Gastrocnemius medialis (tissue), 4 donors: ENCODE results near the gene KCNAB1. TPM values are rescaled to one million over a fixed set of nuclear protein-coding genes. Genes with fewer than 3 reads are reported as not detected.

Experiments
- ATAC-seq, 2 donors: fragments of 150-250 bp; one replicate each; pipeline ENCODE4 v1.9.1; 2016
- DNase-seq, 2 donors: peaks; one replicate each; pipeline ENCODE4 v3.0.0-alpha.2; 2019
- H3K27ac ChIP-seq, 4 donors: fragments of 200-600 bp; sonication (generic); 1 replicate in 1 of 4; 2 replicates in 3 of 4; pipeline ENCODE4 v1.5.1; 2016 to 2018; ENCODE audit warnings: mild to moderate bottlenecking in 2 of 4, moderate library complexity in 1 of 4
- H3K27me3 ChIP-seq, 3 donors: fragments of 200-600 bp; sonication (generic) in 2 of 3; 1 replicate in 1 of 3; 2 replicates in 2 of 3; pipeline versions ENCODE4 v1.5.1 to v1.6.0; 2016 to 2019; ENCODE audit warnings: mild to moderate bottlenecking in 1 of 3, moderate library complexity in 1 of 3
- H3K36me3 ChIP-seq, 2 donors: fragments of 200-600 bp; sonication (generic) in 1 of 2; one replicate each; pipeline ENCODE4 v1.5.1; 2017 to 2018
- H3K4me1 ChIP-seq, 2 donors: fragments of 200-600 bp; sonication (generic) in 1 of 2; one replicate each; pipeline ENCODE4 v1.5.1; 2016 to 2017; ENCODE audit warnings: mild to moderate bottlenecking in 2 of 2
- H3K4me3 ChIP-seq, 4 donors: fragments of 200-600 bp; sonication (generic) in 3 of 4; 1 replicate in 1 of 4; 2 replicates in 3 of 4; pipeline ENCODE4 v1.5.1; 2016 to 2019; ENCODE audit warnings: mild to moderate bottlenecking in 2 of 4
- H3K9me3 ChIP-seq, 3 donors: fragments of 200-600 bp; sonication (generic) in 2 of 3; 1 replicate in 1 of 3; 2 replicates in 2 of 3; pipeline ENCODE4 v1.5.1; 2016 to 2019
- POLR2A ChIP-seq, 2 donors: fragments of 450-650 bp; IDR thresholded peaks; one replicate each; pipeline ENCODE4 v1.6.1; 2017; ENCODE audit warnings: antibody characterized with exemption in 2 of 2, mild to moderate bottlenecking in 2 of 2, moderate library complexity in 2 of 2
- in situ Hi-C, 4 donors: fragments of 200-750 bp; cut with MboI; loops; one replicate each; pipeline versions ENCODE4 v1.15.0 to v1.8.0; 2017; ENCODE audit warnings: low sequenced_read_pairs in 4 of 4
- intact Hi-C: fragments of 100-400 bp; cut with DNase I; formaldehyde crosslinking; loops from one replicate; pipeline ENCODE4 v1.15.1; 2023; ENCODE audit warnings: low total_unique reads
- total RNA-seq, 4 donors: library from RNA; depleted of rRNA; stranded (reverse); fragments of >200 nt; gene quantifications; one replicate each; pipeline versions ENCODE4 v1.1.0 to v1.2.3, GENCODE V29; 2016
- TF ChIP-seq, protein P1 (sequence below), 5 experiments: fragments of 450-650 bp in 3 of 5; fragments of 200-600 bp in 2 of 5; sonication (generic) in 2 of 5; IDR thresholded peaks in 4 of 5; conservative IDR thresholded peaks in 1 of 5; 1 replicate in 4 of 5; 2 replicates in 1 of 5; pipeline ENCODE4 v1.5.1; 2016 to 2019; ENCODE audit warnings: antibody characterized with exemption in 5 of 5, mild to moderate bottlenecking in 3 of 5, moderate library complexity in 3 of 5

Gene KCNAB1
- total RNA-seq, 4 donors from 2014 or later: 0.46 to 3.6 (median 1.9) TPM

DNA sequence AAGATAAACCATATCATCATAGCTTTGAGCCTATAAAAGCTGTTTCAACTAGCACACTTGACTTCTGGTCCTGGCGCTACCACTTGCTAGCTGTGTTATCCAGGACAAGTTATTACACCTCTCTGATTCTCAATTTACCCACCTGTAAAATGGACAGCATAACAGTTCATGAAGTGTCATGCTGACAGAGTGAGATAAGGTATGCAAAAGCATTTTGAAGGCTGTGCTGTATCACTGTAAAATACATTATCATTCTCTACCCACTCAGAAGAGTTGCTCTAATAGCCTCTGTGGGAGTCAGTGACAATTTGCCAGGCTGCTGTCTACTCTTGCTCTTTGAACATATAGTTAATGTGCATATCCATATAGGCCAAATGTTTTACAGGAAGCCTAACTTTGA lies 341.5 kb downstream of the KCNAB1 start:
- H3K27ac ChIP-seq: no peak overlapping the region
- H3K27me3 ChIP-seq: no peaks in the 10 kb centered on the region
- H3K4me1 ChIP-seq: peaks cover 10 to 12% of the 10 kb centered on the region in 2 donors
- no peak overlapping the region for H3K4me3 ChIP-seq
- ATAC-seq: no peak
- TF ChIP-seq, protein P1, sequence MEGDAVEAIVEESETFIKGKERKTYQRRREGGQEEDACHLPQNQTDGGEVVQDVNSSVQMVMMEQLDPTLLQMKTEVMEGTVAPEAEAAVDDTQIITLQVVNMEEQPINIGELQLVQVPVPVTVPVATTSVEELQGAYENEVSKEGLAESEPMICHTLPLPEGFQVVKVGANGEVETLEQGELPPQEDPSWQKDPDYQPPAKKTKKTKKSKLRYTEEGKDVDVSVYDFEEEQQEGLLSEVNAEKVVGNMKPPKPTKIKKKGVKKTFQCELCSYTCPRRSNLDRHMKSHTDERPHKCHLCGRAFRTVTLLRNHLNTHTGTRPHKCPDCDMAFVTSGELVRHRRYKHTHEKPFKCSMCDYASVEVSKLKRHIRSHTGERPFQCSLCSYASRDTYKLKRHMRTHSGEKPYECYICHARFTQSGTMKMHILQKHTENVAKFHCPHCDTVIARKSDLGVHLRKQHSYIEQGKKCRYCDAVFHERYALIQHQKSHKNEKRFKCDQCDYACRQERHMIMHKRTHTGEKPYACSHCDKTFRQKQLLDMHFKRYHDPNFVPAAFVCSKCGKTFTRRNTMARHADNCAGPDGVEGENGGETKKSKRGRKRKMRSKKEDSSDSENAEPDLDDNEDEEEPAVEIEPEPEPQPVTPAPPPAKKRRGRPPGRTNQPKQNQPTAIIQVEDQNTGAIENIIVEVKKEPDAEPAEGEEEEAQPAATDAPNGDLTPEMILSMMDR (IDR thresholded peaks at IDR 0.05 in 4 of 5, conservative IDR thresholded peaks at IDR 0.05 in 1 of 5): no peak
- no peak for TF ChIP-seq POLR2A (IDR thresholded peaks at IDR 0.05)
- no peaks in the 10 kb centered on the region for H3K36me3 ChIP-seq
- no peaks in the 10 kb centered on the region for H3K9me3 ChIP-seq
- DNase-seq: no peak
- in situ Hi-C loops: loop anchor here in 1 of 4 donors (25.0 kb wide), 1 partner anchor 100 kb away; the partner anchor contains the start of gene SSR3
- intact Hi-C loops: no loop called here

DNA sequence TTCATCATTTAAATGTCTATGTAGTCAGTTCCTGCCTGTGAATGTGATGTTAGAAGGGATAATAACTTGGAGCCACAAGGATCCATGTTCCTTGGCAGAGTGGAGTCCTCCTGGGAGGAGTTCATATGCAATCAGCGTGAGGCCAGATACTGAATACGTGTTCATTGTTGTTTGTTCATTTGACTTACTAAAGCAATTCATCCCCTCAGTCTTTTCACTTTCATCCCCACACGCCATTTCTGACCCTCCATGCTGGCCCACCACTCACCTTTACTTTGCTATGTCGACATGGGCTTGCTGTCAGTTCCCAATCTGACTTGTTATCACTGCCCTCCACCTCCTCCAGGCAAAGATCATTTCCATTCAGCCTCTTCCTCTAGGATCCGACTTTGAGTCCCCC lies 342.7 kb downstream of the KCNAB1 start:
- H3K9me3 ChIP-seq: no peaks in the 10 kb centered on the region
- no peak overlapping the region for H3K27ac ChIP-seq

DNA sequence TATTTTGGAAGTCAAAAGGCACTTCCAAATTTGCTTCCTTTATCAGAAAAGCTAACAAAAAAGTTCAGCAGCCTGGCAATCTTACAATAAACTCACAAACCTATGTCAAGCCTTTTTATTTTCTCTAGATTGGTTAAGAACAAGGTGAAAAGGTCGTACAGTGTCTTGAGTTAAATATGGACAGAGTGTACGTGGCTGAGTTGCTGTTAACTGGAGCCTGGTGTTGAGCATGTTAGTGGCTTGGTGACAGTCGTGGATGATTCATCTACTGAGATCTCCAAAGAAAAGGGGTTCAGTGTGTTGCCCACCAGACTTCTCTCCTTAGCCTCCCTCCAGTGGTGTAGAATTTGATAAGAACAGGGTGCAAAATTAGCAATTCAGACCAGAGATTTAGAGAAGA lies 344.8 kb downstream of the KCNAB1 start:
- in situ Hi-C loops (loop anchor here in 1 of 4 donors (25.0 kb wide), 1 partner anchor 97 kb away; the partner anchor contains the start of gene SSR3), intact Hi-C loops (no loop called here)
- TF ChIP-seq POLR2A (IDR thresholded peaks at IDR 0.05): no peak
- TF ChIP-seq, protein P1 (IDR thresholded peaks at IDR 0.05 in 4 of 5, conservative IDR thresholded peaks at IDR 0.05 in 1 of 5): no peak
- Histone ChIP-seq H3K36me3 (no peaks in the 10 kb centered on the region), H3K27ac (no peak overlapping the region), H3K9me3 (no peaks in the 10 kb centered on the region), H3K27me3 (no peaks in the 10 kb centered on the region), H3K4me1 (peaks cover 4 to 5% of the 10 kb centered on the region in 2 donors), H3K4me3 (no peak overlapping the region)
- ATAC-seq (no peak), DNase-seq (no peak)

More for the DNA sequence above, 342.7 kb downstream of the KCNAB1 start:
- H3K4me3 ChIP-seq: no peak overlapping the region
- no peak for TF ChIP-seq POLR2A (IDR thresholded peaks at IDR 0.05)
- TF ChIP-seq, protein P1 (IDR thresholded peaks at IDR 0.05 in 4 of 5, conservative IDR thresholded peaks at IDR 0.05 in 1 of 5): no peak
- no peaks in the 10 kb centered on the region for H3K36me3 ChIP-seq
- peaks cover 10 to 12% of the 10 kb centered on the region in 2 donors for H3K4me1 ChIP-seq
- no peaks in the 10 kb centered on the region for H3K27me3 ChIP-seq
- in situ Hi-C loops: loop anchor here in 1 of 4 donors (25.0 kb wide), 1 partner anchor 99 kb away; the partner anchor contains the start of gene SSR3
- DNase-seq (no peak), ATAC-seq (no peak)
- intact Hi-C loops: no loop called here

DNA sequence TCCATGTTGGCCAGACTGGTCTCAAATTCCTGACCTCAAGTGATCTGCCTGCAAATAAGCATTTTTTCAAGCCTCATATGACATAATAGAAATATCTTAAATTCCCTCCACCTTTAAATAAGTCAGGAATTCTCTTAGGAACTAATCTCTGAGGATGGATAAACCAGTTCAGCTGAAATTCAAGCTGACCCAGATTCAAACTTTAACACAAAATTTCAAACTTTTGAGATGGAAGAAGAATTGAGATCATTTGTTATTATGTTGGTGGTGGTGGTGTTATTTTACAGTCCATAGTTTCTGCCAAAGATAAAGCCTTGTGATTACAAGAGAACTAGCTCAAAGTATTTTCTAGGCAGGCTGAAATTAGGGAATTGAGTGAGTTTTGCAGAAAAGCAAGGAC lies 349.1 kb downstream of the KCNAB1 start:
- in situ Hi-C loops (loop anchor here in 1 of 4 donors (25.0 kb wide), 1 partner anchor 93 kb away; the partner anchor contains the start of gene SSR3), intact Hi-C loops (no loop called here)
- Histone ChIP-seq H3K36me3 (no peaks in the 10 kb centered on the region), H3K9me3 (no peaks in the 10 kb centered on the region), H3K27ac (no peak overlapping the region), H3K4me1 (no peaks in the 10 kb centered on the region), H3K27me3 (no peaks in the 10 kb centered on the region), H3K4me3 (no peak overlapping the region)
- TF ChIP-seq, protein P1 (IDR thresholded peaks at IDR 0.05 in 4 of 5, conservative IDR thresholded peaks at IDR 0.05 in 1 of 5): no peak
- no peak for TF ChIP-seq POLR2A (IDR thresholded peaks at IDR 0.05)
- DNase-seq (no peak), ATAC-seq (no peak)

DNA sequence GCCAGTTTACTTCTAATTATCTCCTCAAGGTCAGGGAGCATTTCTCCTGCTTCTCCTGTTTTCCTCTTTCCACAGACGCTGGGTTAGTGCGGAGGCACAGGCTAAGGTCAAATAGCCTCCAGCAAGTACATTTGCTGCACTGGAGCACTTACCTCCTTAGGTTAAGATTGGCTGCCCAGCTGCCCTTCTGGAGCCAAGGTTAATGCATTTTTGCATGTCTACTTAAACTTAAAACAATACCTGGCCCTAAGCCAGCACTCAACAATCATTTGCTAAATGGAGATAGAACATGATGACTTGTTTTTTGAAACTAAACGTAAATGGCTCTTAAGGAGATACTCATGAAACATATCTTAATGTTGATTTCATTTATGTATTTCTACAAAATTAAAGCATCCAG lies 351.1 kb downstream of the KCNAB1 start:
- TF ChIP-seq, protein P1 (IDR thresholded peaks at IDR 0.05 in 4 of 5, conservative IDR thresholded peaks at IDR 0.05 in 1 of 5): no peak
- no peak for TF ChIP-seq POLR2A (IDR thresholded peaks at IDR 0.05)
- ATAC-seq (no peak), DNase-seq (no peak)
- H3K27ac ChIP-seq: no peak overlapping the region
- H3K36me3 ChIP-seq: no peaks in the 10 kb centered on the region
- no peak overlapping the region for H3K4me3 ChIP-seq
- intact Hi-C loops (no loop called here), in situ Hi-C loops (loop anchor here in 1 of 4 donors (25.0 kb wide), 1 partner anchor 91 kb away; the partner anchor contains the start of gene SSR3)
- no peaks in the 10 kb centered on the region for H3K27me3 ChIP-seq
- no peaks in the 10 kb centered on the region for H3K9me3 ChIP-seq
- no peaks in the 10 kb centered on the region for H3K4me1 ChIP-seq
